ENCODE measurements around the gene HECW1. TPM values are rescaled to one million over a fixed set of nuclear protein-coding genes. Genes with fewer than 3 reads are reported as not detected.

Gene HECW1
- total RNA-seq, 1 donor from 2014 or later, result not detected

DNA sequence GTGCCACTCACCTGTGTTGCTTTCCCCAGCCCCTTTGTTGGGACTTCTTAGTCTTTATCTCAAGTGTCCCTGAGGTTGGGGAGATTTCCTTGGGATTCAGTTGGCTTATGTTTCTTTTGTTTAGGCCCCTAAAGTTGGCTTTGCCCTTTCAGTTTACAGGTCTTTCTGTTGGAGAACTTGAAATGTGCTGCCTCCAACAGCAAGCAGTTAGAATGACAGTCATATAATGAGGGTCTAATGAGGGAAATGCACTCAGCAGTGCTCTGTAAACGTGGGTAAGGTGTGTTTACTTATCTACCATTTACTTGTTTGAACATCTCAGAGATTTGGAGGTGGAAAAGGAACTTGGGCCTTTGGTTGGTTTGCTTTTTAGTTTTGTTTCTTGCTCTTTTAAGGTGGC, 279.1 kb downstream of the HECW1 start:
- intact Hi-C loops (cut with micrococcal nuclease), result no loop called here
- no peaks in the 10 kb centered on the region for H3K36me3 Mint-ChIP-seq (ENCODE audit: low read depth)
- H3K4me3 Mint-ChIP-seq (ENCODE audit: low read depth), result no peak overlapping the region
- no peak for DNase-seq (ENCODE audit: low spot score)
- H3K27ac Mint-ChIP-seq, result no peak overlapping the region
- H3K4me1 Mint-ChIP-seq (ENCODE audit: low read depth), result no peaks in the 10 kb centered on the region
- no peaks in the 10 kb centered on the region for H3K9me3 Mint-ChIP-seq
- H3K27me3 Mint-ChIP-seq (ENCODE audit: low read depth), result peaks cover under 1% of the 10 kb centered on the region

GRCh38 chr7:43392638-43393330, 280.3 kb downstream of the HECW1 start:
- H3K4me3 Mint-ChIP-seq (ENCODE audit: low read depth), result no peak overlapping the region
- no peaks in the 10 kb centered on the region for H3K9me3 Mint-ChIP-seq
- no peak overlapping the region for H3K27ac Mint-ChIP-seq
- intact Hi-C loops (cut with micrococcal nuclease), result no loop called here
- H3K4me1 Mint-ChIP-seq (ENCODE audit: low read depth), result no peaks in the 10 kb centered on the region
- peaks cover 7% of the 10 kb centered on the region for H3K27me3 Mint-ChIP-seq (ENCODE audit: low read depth)
- DNase-seq (ENCODE audit: low spot score), result no peak
- H3K36me3 Mint-ChIP-seq (ENCODE audit: low read depth), result no peaks in the 10 kb centered on the region

- H3K36me3 Mint-ChIP-seq (ENCODE audit: low read depth), result no peaks in the 10 kb centered on the region
- intact Hi-C loops (cut with micrococcal nuclease), result no loop called here
- no peaks in the 10 kb centered on the region for H3K9me3 Mint-ChIP-seq
- no peak for DNase-seq (ENCODE audit: low spot score)
- peaks cover 10% of the 10 kb centered on the region for H3K27me3 Mint-ChIP-seq (ENCODE audit: low read depth)
- H3K4me1 Mint-ChIP-seq (ENCODE audit: low read depth), result no peaks in the 10 kb centered on the region
- H3K27ac Mint-ChIP-seq, result no peak overlapping the region
- no peak overlapping the region for H3K4me3 Mint-ChIP-seq (ENCODE audit: low read depth)
Observed at GRCh38 chr7:43394441-43395130, 282.1 kb downstream of the HECW1 start.

GRCh38 chr7:43395351-43395750, 282.9 kb downstream of the HECW1 start:
- DNase-seq (ENCODE audit: low spot score), result no peak
- intact Hi-C loops (cut with micrococcal nuclease), result no loop called here
- Mint-ChIP-seq H3K4me1 (ENCODE audit: low read depth) (no peaks in the 10 kb centered on the region), H3K27me3 (ENCODE audit: low read depth) (peaks cover 10% of the 10 kb centered on the region), H3K9me3 (no peaks in the 10 kb centered on the region), H3K27ac (no peak overlapping the region), H3K36me3 (ENCODE audit: low read depth) (no peaks in the 10 kb centered on the region), H3K4me3 (ENCODE audit: low read depth) (no peak overlapping the region)

DNA sequence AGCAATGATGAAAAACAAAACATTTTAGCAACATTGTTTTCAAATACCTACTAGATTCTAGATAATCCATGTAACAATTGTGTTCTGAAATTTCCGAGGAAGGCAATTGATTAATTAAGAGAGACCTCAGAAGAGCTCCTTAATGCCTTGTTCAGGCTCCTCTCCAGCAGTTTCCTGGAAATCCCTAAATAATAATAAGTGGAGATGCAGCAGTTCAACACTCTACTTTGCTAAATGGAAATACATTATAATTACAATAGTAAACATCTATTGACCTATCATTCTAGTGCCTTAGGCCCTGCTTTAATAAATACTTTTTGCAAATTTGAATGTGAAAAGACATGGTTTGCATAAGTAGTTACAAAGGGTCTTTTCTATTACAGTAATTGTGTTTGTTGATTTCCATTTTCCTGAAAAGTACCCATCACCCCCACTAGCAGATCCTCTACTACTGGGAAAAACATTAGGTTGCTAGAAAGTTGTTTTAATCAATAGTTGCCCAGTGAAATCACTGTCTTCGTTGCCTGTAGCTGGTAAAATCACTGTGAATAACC, 283.8 kb downstream of the HECW1 start:
- H3K36me3 Mint-ChIP-seq (ENCODE audit: low read depth), result no peaks in the 10 kb centered on the region
- H3K27me3 Mint-ChIP-seq (ENCODE audit: low read depth), result peaks cover 14% of the 10 kb centered on the region
- H3K27ac Mint-ChIP-seq, result no peak overlapping the region
- no peak overlapping the region for H3K4me3 Mint-ChIP-seq (ENCODE audit: low read depth)
- DNase-seq (ENCODE audit: low spot score), result no peak
- intact Hi-C loops (cut with micrococcal nuclease), result no loop called here
- no peaks in the 10 kb centered on the region for H3K4me1 Mint-ChIP-seq (ENCODE audit: low read depth)
- H3K9me3 Mint-ChIP-seq, result no peaks in the 10 kb centered on the region

GRCh38 chr7:43398831-43399230, 286.4 kb downstream of the HECW1 start:
- H3K9me3 Mint-ChIP-seq, result no peaks in the 10 kb centered on the region
- H3K27ac Mint-ChIP-seq, result no peak overlapping the region
- intact Hi-C loops (cut with micrococcal nuclease), result no loop called here
- H3K4me1 Mint-ChIP-seq (ENCODE audit: low read depth), result no peaks in the 10 kb centered on the region
- DNase-seq (ENCODE audit: low spot score), result no peak
- H3K27me3 Mint-ChIP-seq (ENCODE audit: low read depth), result peaks cover 19% of the 10 kb centered on the region
- H3K36me3 Mint-ChIP-seq (ENCODE audit: low read depth), result no peaks in the 10 kb centered on the region
- H3K4me3 Mint-ChIP-seq (ENCODE audit: low read depth), result no peak overlapping the region

DNA sequence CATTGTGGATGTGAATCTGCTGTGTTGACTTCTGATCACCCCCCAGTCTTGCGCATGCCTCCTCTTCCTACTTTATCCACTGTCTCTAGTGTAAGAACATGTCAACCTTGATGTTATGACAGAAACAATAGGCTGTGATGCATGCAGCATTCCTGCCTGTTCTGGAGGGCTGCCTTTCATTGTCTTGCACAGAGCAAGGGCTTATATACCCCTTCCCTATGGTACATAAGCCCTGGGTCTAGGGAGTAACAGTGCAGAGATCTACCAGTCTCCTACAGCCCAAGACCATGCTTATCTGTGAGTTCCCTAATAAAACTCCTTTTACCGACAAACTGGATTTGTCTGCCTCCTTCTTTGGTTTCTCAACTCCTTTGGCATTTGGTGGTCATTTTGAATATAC, 293.5 kb downstream of the HECW1 start:
- no peak overlapping the region for H3K27ac Mint-ChIP-seq
- no peaks in the 10 kb centered on the region for H3K9me3 Mint-ChIP-seq
- peaks cover 7% of the 10 kb centered on the region for H3K27me3 Mint-ChIP-seq (ENCODE audit: low read depth)
- intact Hi-C loops (cut with micrococcal nuclease), result no loop called here
- H3K4me1 Mint-ChIP-seq (ENCODE audit: low read depth), result no peaks in the 10 kb centered on the region
- no peak for DNase-seq (ENCODE audit: low spot score)
- H3K36me3 Mint-ChIP-seq (ENCODE audit: low read depth), result no peaks in the 10 kb centered on the region
- no peak overlapping the region for H3K4me3 Mint-ChIP-seq (ENCODE audit: low read depth)

DNA sequence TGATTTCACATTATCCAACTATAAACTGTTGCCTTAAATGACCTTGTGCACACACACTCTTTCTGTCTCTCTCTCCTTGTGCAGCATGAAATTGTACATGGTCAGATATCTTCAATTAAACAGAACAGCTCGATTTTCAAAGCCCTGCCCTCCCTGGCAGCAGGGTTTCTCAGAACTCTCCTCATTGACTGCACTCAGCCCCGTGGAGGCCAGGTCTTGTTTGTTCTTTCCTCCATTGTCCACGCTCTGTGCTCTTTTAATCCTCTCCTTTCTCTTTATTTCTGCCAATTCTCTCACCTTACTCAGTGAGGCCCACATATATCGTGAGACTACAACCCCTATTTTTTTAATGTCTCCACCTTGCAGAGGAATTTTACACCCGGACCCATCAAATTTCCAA, 294.5 kb downstream of the HECW1 start:
- no peak overlapping the region for H3K27ac Mint-ChIP-seq
- no peak for DNase-seq (ENCODE audit: low spot score)
- no peak overlapping the region for H3K4me3 Mint-ChIP-seq (ENCODE audit: low read depth)
- H3K36me3 Mint-ChIP-seq (ENCODE audit: low read depth), result no peaks in the 10 kb centered on the region
- H3K4me1 Mint-ChIP-seq (ENCODE audit: low read depth), result no peaks in the 10 kb centered on the region
- H3K27me3 Mint-ChIP-seq (ENCODE audit: low read depth), result peaks cover 3% of the 10 kb centered on the region
- H3K9me3 Mint-ChIP-seq, result no peaks in the 10 kb centered on the region
- intact Hi-C loops (cut with micrococcal nuclease), result no loop called here

DNA sequence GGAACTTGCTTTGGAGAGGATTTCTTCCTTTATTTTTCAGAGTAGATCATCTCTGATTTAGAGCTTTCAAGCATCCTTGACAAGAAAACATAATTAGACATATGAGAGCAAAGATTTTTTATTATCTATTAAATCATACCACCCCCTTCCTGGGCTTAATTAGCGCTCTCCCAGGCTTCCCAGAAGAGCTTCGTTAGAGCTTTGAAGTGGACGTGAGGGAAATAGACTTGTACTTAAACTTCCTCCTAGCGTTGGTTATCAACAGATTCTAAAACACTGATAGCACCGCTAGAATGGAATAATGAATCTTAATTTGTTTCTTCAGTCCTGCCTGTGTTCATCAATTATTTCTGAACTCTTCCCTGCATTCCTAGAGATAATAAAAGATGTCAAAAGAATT, 296.5 kb downstream of the HECW1 start:
- H3K4me3 Mint-ChIP-seq (ENCODE audit: low read depth), result no peak overlapping the region
- no peak for DNase-seq (ENCODE audit: low spot score)
- no peaks in the 10 kb centered on the region for H3K9me3 Mint-ChIP-seq

DNA sequence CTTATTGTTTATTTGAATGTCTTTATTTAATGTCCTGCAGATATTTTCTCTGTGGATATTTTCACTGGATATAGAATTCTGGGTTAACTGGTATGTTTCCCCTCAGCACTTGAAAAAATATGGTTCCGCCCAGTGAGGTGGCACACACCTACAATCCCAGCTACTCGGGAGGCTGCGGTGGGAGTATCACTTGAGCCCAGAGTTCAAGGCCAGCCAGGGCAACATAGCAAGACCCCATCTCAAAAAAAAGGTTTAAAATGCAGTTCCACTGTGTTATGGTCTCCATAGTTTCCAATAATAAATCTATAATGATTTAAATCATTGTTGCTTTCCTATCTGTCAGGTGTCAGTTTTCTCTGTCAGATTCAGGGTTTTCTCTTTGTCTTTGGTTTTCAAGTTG, 305.0 kb downstream of the HECW1 start:
- H3K27ac Mint-ChIP-seq, result no peak overlapping the region
- H3K4me1 Mint-ChIP-seq (ENCODE audit: low read depth), result no peaks in the 10 kb centered on the region
- peaks cover 4% of the 10 kb centered on the region for H3K27me3 Mint-ChIP-seq (ENCODE audit: low read depth)
- intact Hi-C loops (cut with micrococcal nuclease), result no loop called here
- H3K4me3 Mint-ChIP-seq (ENCODE audit: low read depth), result no peak overlapping the region
- no peak for DNase-seq (ENCODE audit: low spot score)
- H3K9me3 Mint-ChIP-seq, result no peaks in the 10 kb centered on the region
- no peaks in the 10 kb centered on the region for H3K36me3 Mint-ChIP-seq (ENCODE audit: low read depth)

More for the DNA sequence above, 296.5 kb downstream of the HECW1 start:
- H3K27me3 Mint-ChIP-seq (ENCODE audit: low read depth), result no peaks in the 10 kb centered on the region
- no peak overlapping the region for H3K27ac Mint-ChIP-seq
- H3K36me3 Mint-ChIP-seq (ENCODE audit: low read depth), result no peaks in the 10 kb centered on the region
- intact Hi-C loops (cut with micrococcal nuclease), result no loop called here
- no peaks in the 10 kb centered on the region for H3K4me1 Mint-ChIP-seq (ENCODE audit: low read depth)

DNA sequence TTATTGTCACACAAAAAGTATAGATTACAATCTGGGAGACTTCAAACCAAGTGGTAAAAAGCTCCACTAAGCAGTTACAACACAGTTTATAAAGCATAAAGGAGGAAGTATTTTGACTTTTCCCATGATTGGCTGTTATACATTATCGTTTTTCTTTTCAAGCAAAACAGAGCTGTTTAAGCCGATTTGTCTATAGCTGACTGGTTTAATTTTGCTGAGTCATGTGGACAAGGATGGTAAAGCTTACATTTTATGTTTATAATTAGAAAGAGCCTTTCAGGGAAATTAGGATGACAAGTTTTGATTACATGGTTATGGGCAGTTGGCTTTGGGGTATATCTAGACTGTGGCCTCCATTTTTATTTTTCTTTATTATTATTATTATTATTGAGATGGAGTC, 318.0 kb downstream of the HECW1 start:
- DNase-seq (ENCODE audit: low spot score), result no peak
- Mint-ChIP-seq H3K27ac (no peak overlapping the region), H3K4me3 (ENCODE audit: low read depth) (no peak overlapping the region), H3K9me3 (no peaks in the 10 kb centered on the region), H3K27me3 (ENCODE audit: low read depth) (no peaks in the 10 kb centered on the region), H3K4me1 (ENCODE audit: low read depth) (peaks cover 4% of the 10 kb centered on the region), H3K36me3 (ENCODE audit: low read depth) (no peaks in the 10 kb centered on the region)
- intact Hi-C loops (cut with micrococcal nuclease), result no loop called here

- H3K9me3 Mint-ChIP-seq, result no peaks in the 10 kb centered on the region
- no peaks in the 10 kb centered on the region for H3K27me3 Mint-ChIP-seq (ENCODE audit: low read depth)
- H3K27ac Mint-ChIP-seq, result no peak overlapping the region
- intact Hi-C loops (cut with micrococcal nuclease), result no loop called here
- H3K4me1 Mint-ChIP-seq (ENCODE audit: low read depth), result peaks cover 4% of the 10 kb centered on the region
- H3K36me3 Mint-ChIP-seq (ENCODE audit: low read depth), result no peaks in the 10 kb centered on the region
- H3K4me3 Mint-ChIP-seq (ENCODE audit: low read depth), result no peak overlapping the region
- DNase-seq (ENCODE audit: low spot score), result no peak
Observed at GRCh38 chr7:43431020-43431595, 318.7 kb downstream of the HECW1 start.

- intact Hi-C loops (cut with micrococcal nuclease), result no loop called here
- no peak for DNase-seq (ENCODE audit: low spot score)
- Mint-ChIP-seq H3K9me3 (no peaks in the 10 kb centered on the region), H3K27me3 (ENCODE audit: low read depth) (no peaks in the 10 kb centered on the region), H3K4me3 (ENCODE audit: low read depth) (no peak overlapping the region), H3K27ac (no peak overlapping the region), H3K36me3 (ENCODE audit: low read depth) (no peaks in the 10 kb centered on the region), H3K4me1 (ENCODE audit: low read depth) (peaks cover 6% of the 10 kb centered on the region)
Observed at GRCh38 chr7:43433639-43434038, 321.2 kb downstream of the HECW1 start.

All from activated T-helper 2 cell treated with anti-CD3 and anti-CD28 coated beads, Interferon-gamma antibody, Interleukin-2, Interleukin-4, amounts not matched to agents 10 μg/mL and 5 μg/mL and 100 μg/mL, durations not matched to agents 14 hours and 24 hours and 36 hours (primary cell).